Measurements from ENCODE around the gene AMPD3. TPM values are rescaled to one million over a fixed set of nuclear protein-coding genes. Genes with fewer than 3 reads are reported as not detected.

The AMPD3 gene
- polyA plus RNA-seq, 1 experiment: 11.1 TPM

GRCh38 chr11:10480026-10480425 lies 25.0 kb downstream of the AMPD3 start:
- peaks cover 4% of the 10 kb centered on the region for H3K36me3 ChIP-seq (ENCODE audit: control insufficient read depth, insufficient read depth, low read length)
- TF ChIP-seq, protein P1, sequence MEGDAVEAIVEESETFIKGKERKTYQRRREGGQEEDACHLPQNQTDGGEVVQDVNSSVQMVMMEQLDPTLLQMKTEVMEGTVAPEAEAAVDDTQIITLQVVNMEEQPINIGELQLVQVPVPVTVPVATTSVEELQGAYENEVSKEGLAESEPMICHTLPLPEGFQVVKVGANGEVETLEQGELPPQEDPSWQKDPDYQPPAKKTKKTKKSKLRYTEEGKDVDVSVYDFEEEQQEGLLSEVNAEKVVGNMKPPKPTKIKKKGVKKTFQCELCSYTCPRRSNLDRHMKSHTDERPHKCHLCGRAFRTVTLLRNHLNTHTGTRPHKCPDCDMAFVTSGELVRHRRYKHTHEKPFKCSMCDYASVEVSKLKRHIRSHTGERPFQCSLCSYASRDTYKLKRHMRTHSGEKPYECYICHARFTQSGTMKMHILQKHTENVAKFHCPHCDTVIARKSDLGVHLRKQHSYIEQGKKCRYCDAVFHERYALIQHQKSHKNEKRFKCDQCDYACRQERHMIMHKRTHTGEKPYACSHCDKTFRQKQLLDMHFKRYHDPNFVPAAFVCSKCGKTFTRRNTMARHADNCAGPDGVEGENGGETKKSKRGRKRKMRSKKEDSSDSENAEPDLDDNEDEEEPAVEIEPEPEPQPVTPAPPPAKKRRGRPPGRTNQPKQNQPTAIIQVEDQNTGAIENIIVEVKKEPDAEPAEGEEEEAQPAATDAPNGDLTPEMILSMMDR (IDR thresholded peaks at IDR 0.05; ENCODE audit: insufficient read depth, low read depth, low read length): no peak
- no peaks in the 10 kb centered on the region for H3K27me3 ChIP-seq (ENCODE audit: control insufficient read depth, insufficient read depth, low read length)
- ChIA-PET CTCF (no interaction called here), POLR2A (no interaction called here)
- no peak overlapping the region for H3K4me3 ChIP-seq (ENCODE audit: low read depth, low read length)
- no peak for DNase-seq (ENCODE audit: low read depth)

DNA sequence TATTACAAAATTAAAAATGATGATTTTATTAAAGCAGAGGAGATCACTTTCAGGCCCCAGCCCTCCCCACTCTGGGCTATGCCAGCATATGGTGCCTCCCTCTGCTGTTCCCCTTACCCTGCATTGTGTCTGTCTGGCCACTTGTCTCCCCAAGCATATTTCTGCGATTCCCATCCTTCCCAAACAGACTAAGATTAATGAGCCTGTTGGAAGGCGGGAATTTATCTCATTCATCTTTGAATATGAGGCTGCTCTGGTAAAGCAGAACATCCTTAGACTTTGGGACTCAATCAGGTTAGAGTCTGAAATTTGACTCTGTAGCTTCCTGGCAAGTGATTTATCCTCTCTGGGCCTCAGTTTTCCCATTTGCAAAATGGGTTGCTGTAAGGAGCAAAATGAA lies 25.7 kb downstream of the AMPD3 start:
- no peak overlapping the region for H3K4me3 ChIP-seq (ENCODE audit: low read depth, low read length)
- peaks cover 4% of the 10 kb centered on the region for H3K36me3 ChIP-seq (ENCODE audit: control insufficient read depth, insufficient read depth, low read length)
- CTCF ChIA-PET: no interaction called here
- POLR2A ChIA-PET: no interaction called here
- no peak for DNase-seq (ENCODE audit: low read depth)
- no peaks in the 10 kb centered on the region for H3K27me3 ChIP-seq (ENCODE audit: control insufficient read depth, insufficient read depth, low read length)
- TF ChIP-seq, protein P1 (IDR thresholded peaks at IDR 0.05; ENCODE audit: insufficient read depth, low read depth, low read length): no peak

- ChIA-PET POLR2A (no interaction called here), CTCF (interaction anchor here (1.2 kb wide), 1 partner anchor 10 kb away, joined by 4 read pairs; no protein-coding TSS in a partner anchor)
- TF ChIP-seq, protein P1 (IDR thresholded peaks at IDR 0.05; ENCODE audit: insufficient read depth, low read depth, low read length): no peak
- Histone ChIP-seq H3K4me3 (ENCODE audit: low read depth, low read length) (no peak overlapping the region), H3K27me3 (ENCODE audit: control insufficient read depth, insufficient read depth, low read length) (no peaks in the 10 kb centered on the region), H3K36me3 (ENCODE audit: control insufficient read depth, insufficient read depth, low read length) (peaks cover 6% of the 10 kb centered on the region)
- DNase-seq (ENCODE audit: low read depth): no peak
Observed at GRCh38 chr11:10481560-10482349, 26.7 kb downstream of the AMPD3 start.

GRCh38 chr11:10483174-10483573 lies 28.1 kb downstream of the AMPD3 start:
- ChIA-PET POLR2A (no interaction called here), CTCF (interaction anchor here (0.6 to 0.9 kb wide), 3 partner anchors 77 to 533 kb away, joined by 3 to 8 read pairs (median 3); no protein-coding TSS in a partner anchor)
- Histone ChIP-seq H3K4me3 (ENCODE audit: low read depth, low read length) (no peak overlapping the region), H3K27me3 (ENCODE audit: control insufficient read depth, insufficient read depth, low read length) (no peaks in the 10 kb centered on the region), H3K36me3 (ENCODE audit: control insufficient read depth, insufficient read depth, low read length) (peaks cover 6% of the 10 kb centered on the region)
- TF ChIP-seq, protein P1 (IDR thresholded peaks at IDR 0.05; ENCODE audit: insufficient read depth, low read depth, low read length): no peak
- no peak for DNase-seq (ENCODE audit: low read depth)

- POLR2A ChIA-PET: no interaction called here
- CTCF ChIA-PET: interaction anchor here (0.6 to 0.9 kb wide), 3 partner anchors 77 to 533 kb away, joined by 3 to 8 read pairs (median 3); no protein-coding TSS in a partner anchor
- TF ChIP-seq, protein P1 (IDR thresholded peaks at IDR 0.05; ENCODE audit: insufficient read depth, low read depth, low read length): no peak
- Histone ChIP-seq H3K36me3 (ENCODE audit: control insufficient read depth, insufficient read depth, low read length) (peaks cover 6% of the 10 kb centered on the region), H3K4me3 (ENCODE audit: low read depth, low read length) (no peak overlapping the region), H3K27me3 (ENCODE audit: control insufficient read depth, insufficient read depth, low read length) (no peaks in the 10 kb centered on the region)
- no peak for DNase-seq (ENCODE audit: low read depth)
Observed at GRCh38 chr11:10483584-10483983, 28.5 kb downstream of the AMPD3 start.
